GM19351 (cell line): ENCODE measurements around the gene DYNC2H1.
"Not testable (repeated sequence)": the region's sequence is repeated elsewhere in the genome, so short reads cannot be mapped to it uniquely, and the experiment has no call there.

Experiments
- ATAC-seq: cut with Tn5 transposase; IDR thresholded peaks from one replicate; pipeline ENCODE4 v1.9.1; 2021; ENCODE audit warnings: mild to moderate bottlenecking, moderate library complexity; ENCODE audit not compliant: unreplicated experiment

Gene DYNC2H1

GRCh38 chr11:103112364-103112763 lies 3.1 kb downstream of the DYNC2H1 start:
- no peak for ATAC-seq

- no peak for ATAC-seq
Observed at GRCh38 chr11:103114836-103115235, 5.6 kb downstream of the DYNC2H1 start.

- ATAC-seq, result no peak
Observed at GRCh38 chr11:103125462-103125861, 16.2 kb downstream of the DYNC2H1 start.

- not testable (repeated sequence) for ATAC-seq
Observed at GRCh38 chr11:103141986-103142385, 32.8 kb downstream of the DYNC2H1 start.

- no peak for ATAC-seq
Observed at GRCh38 chr11:103147627-103148026, 38.4 kb downstream of the DYNC2H1 start.

GRCh38 chr11:103157542-103157941 lies 48.3 kb downstream of the DYNC2H1 start:
- no peak for ATAC-seq

GRCh38 chr11:103164093-103164796 lies 55.0 kb downstream of the DYNC2H1 start:
- ATAC-seq, result no peak

- ATAC-seq, result no peak
Observed at GRCh38 chr11:103167166-103167565, 57.9 kb downstream of the DYNC2H1 start.

GRCh38 chr11:103170865-103171264 lies 61.6 kb downstream of the DYNC2H1 start:
- no peak for ATAC-seq

- ATAC-seq, result no peak
Observed at GRCh38 chr11:103175461-103176129, 66.4 kb downstream of the DYNC2H1 start.

GRCh38 chr11:103183981-103184611 lies 74.9 kb downstream of the DYNC2H1 start:
- ATAC-seq, result no peak

GRCh38 chr11:103202048-103202651 lies 92.9 kb downstream of the DYNC2H1 start:
- no peak for ATAC-seq

GRCh38 chr11:103210543-103210942 lies 101.3 kb downstream of the DYNC2H1 start:
- ATAC-seq, result no peak

- ATAC-seq, result no peak
Observed at GRCh38 chr11:103215812-103216211, 106.6 kb downstream of the DYNC2H1 start.

GRCh38 chr11:103220133-103220532 lies 110.9 kb downstream of the DYNC2H1 start:
- no peak for ATAC-seq

GRCh38 chr11:103222806-103223205 lies 113.6 kb downstream of the DYNC2H1 start:
- no peak for ATAC-seq

- ATAC-seq, result no peak
Observed at GRCh38 chr11:103228807-103229206, 119.6 kb downstream of the DYNC2H1 start.

GRCh38 chr11:103234974-103235373 lies 125.7 kb downstream of the DYNC2H1 start:
- no peak for ATAC-seq

GRCh38 chr11:103241574-103241973 lies 132.3 kb downstream of the DYNC2H1 start:
- no peak for ATAC-seq

GRCh38 chr11:103254123-103254522 lies 144.9 kb downstream of the DYNC2H1 start:
- ATAC-seq, result no peak

GRCh38 chr11:103257360-103257759 lies 148.1 kb downstream of the DYNC2H1 start:
- ATAC-seq, result no peak
